ENCODE results near the gene EXOG.

Gene EXOG

GRCh38 chr3:38480930-38481329 lies 15.2 kb upstream of the EXOG start:
- TF ChIP-seq POLR2AphosphoS5 (IDR thresholded peaks at IDR 0.05; ENCODE audit: low read depth, low read length) (no peak), SIN3A (IDR thresholded peaks at IDR 0.05; ENCODE audit: borderline replicate concordance, insufficient read depth, low read length) (no peak)
- TF ChIP-seq, protein P1, sequence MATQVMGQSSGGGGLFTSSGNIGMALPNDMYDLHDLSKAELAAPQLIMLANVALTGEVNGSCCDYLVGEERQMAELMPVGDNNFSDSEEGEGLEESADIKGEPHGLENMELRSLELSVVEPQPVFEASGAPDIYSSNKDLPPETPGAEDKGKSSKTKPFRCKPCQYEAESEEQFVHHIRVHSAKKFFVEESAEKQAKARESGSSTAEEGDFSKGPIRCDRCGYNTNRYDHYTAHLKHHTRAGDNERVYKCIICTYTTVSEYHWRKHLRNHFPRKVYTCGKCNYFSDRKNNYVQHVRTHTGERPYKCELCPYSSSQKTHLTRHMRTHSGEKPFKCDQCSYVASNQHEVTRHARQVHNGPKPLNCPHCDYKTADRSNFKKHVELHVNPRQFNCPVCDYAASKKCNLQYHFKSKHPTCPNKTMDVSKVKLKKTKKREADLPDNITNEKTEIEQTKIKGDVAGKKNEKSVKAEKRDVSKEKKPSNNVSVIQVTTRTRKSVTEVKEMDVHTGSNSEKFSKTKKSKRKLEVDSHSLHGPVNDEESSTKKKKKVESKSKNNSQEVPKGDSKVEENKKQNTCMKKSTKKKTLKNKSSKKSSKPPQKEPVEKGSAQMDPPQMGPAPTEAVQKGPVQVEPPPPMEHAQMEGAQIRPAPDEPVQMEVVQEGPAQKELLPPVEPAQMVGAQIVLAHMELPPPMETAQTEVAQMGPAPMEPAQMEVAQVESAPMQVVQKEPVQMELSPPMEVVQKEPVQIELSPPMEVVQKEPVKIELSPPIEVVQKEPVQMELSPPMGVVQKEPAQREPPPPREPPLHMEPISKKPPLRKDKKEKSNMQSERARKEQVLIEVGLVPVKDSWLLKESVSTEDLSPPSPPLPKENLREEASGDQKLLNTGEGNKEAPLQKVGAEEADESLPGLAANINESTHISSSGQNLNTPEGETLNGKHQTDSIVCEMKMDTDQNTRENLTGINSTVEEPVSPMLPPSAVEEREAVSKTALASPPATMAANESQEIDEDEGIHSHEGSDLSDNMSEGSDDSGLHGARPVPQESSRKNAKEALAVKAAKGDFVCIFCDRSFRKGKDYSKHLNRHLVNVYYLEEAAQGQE (IDR thresholded peaks at IDR 0.05; ENCODE audit: insufficient read depth in 1 of 2, low read depth in 2 of 2, low read length in 2 of 2) = no peak

- no peak for TF ChIP-seq SIN3A (IDR thresholded peaks at IDR 0.05; ENCODE audit: borderline replicate concordance, insufficient read depth, low read length)
- TF ChIP-seq, protein P1 (IDR thresholded peaks at IDR 0.05; ENCODE audit: insufficient read depth in 1 of 2, low read depth in 2 of 2, low read length in 2 of 2) = no peak
- TF ChIP-seq POLR2AphosphoS5 (IDR thresholded peaks at IDR 0.05; ENCODE audit: low read depth, low read length) = no peak
- TF ChIP-seq FOXP2 (optimal IDR thresholded peaks at IDR 0.05; ENCODE audit: borderline replicate concordance, extremely low read depth, extremely low read length, insufficient read depth) = no peak
- TF ChIP-seq TAF1 (IDR thresholded peaks at IDR 0.05; ENCODE audit: borderline replicate concordance, insufficient read depth, low read length) = no peak
Measured at GRCh38 chr3:38482951-38483350, 13.2 kb upstream of the EXOG start.

GRCh38 chr3:38487323-38487722 lies 8.8 kb upstream of the EXOG start:
- TF ChIP-seq SIN3A (IDR thresholded peaks at IDR 0.05; ENCODE audit: borderline replicate concordance, insufficient read depth, low read length) (no peak), TAF1 (IDR thresholded peaks at IDR 0.05; ENCODE audit: borderline replicate concordance, insufficient read depth, low read length) (no peak), POLR2AphosphoS5 (IDR thresholded peaks at IDR 0.05; ENCODE audit: low read depth, low read length) (no peak), FOXP2 (optimal IDR thresholded peaks at IDR 0.05; ENCODE audit: borderline replicate concordance, extremely low read depth, extremely low read length, insufficient read depth) (no peak)
- TF ChIP-seq, protein P1 (IDR thresholded peaks at IDR 0.05; ENCODE audit: insufficient read depth in 1 of 2, low read depth in 2 of 2, low read length in 2 of 2) = no peak

DNA sequence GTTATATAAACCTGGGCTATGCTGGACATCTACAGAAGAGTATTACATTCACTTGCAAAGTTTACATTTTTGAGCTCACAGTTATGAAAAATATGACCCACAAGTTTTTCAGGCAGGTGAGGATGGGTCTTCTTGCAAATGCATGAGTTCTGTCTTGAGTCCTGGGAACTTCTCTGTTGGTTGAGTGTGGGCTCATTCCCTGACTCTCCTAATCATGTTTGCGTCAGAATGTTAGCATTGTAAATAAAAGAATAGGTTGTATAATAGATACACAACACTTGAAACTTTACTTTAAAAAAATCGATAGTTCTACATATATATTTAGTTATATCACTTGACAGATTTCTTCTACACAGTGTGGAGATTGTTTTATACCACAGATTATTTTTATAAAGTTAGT lies 7.2 kb upstream of the EXOG start:
- TF ChIP-seq POLR2AphosphoS5 (IDR thresholded peaks at IDR 0.05; ENCODE audit: low read depth, low read length) = no peak
- no peak for TF ChIP-seq TAF1 (IDR thresholded peaks at IDR 0.05; ENCODE audit: borderline replicate concordance, insufficient read depth, low read length)
- no peak for TF ChIP-seq FOXP2 (optimal IDR thresholded peaks at IDR 0.05; ENCODE audit: borderline replicate concordance, extremely low read depth, extremely low read length, insufficient read depth)
- TF ChIP-seq, protein P1 (IDR thresholded peaks at IDR 0.05; ENCODE audit: insufficient read depth in 1 of 2, low read depth in 2 of 2, low read length in 2 of 2) = no peak
- TF ChIP-seq SIN3A (IDR thresholded peaks at IDR 0.05; ENCODE audit: borderline replicate concordance, insufficient read depth, low read length) = no peak

- TF ChIP-seq POLR2AphosphoS5 (IDR thresholded peaks at IDR 0.05; ENCODE audit: low read depth, low read length) = no peak
- TF ChIP-seq TAF1 (IDR thresholded peaks at IDR 0.05; ENCODE audit: borderline replicate concordance, insufficient read depth, low read length) = no peak
- TF ChIP-seq, protein P1 (IDR thresholded peaks at IDR 0.05; ENCODE audit: insufficient read depth in 1 of 2, low read depth in 2 of 2, low read length in 2 of 2) = no peak
Measured at GRCh38 chr3:38489766-38490165, 6.4 kb upstream of the EXOG start.

All from PFSK-1 (cell line).